Body of pancreas (tissue), 4 donors: ENCODE data around the gene SPRR3.

Experiments
- POLR2A ChIP-seq, 3 donors: fragments of 450-650 bp; IDR thresholded peaks; one replicate each; pipeline ENCODE4 v1.6.1; 2016; ENCODE audit warnings: antibody characterized with exemption in 3 of 3, mild to moderate bottlenecking in 2 of 3
- TF ChIP-seq, protein P1 (sequence below), 7 experiments: fragments of 450-650 bp in 4 of 7; fragments of 200-600 bp in 3 of 7; sonication (generic) in 3 of 7; IDR thresholded peaks; one replicate each; pipeline ENCODE4 v1.5.1; 2016 to 2019; ENCODE audit warnings: antibody characterized with exemption in 7 of 7

GRCh38 chr1:153030895-153031294, 29.3 kb downstream of the SPRR3 start, which contains the start of gene SPRR1B:
- TF ChIP-seq, protein P1, sequence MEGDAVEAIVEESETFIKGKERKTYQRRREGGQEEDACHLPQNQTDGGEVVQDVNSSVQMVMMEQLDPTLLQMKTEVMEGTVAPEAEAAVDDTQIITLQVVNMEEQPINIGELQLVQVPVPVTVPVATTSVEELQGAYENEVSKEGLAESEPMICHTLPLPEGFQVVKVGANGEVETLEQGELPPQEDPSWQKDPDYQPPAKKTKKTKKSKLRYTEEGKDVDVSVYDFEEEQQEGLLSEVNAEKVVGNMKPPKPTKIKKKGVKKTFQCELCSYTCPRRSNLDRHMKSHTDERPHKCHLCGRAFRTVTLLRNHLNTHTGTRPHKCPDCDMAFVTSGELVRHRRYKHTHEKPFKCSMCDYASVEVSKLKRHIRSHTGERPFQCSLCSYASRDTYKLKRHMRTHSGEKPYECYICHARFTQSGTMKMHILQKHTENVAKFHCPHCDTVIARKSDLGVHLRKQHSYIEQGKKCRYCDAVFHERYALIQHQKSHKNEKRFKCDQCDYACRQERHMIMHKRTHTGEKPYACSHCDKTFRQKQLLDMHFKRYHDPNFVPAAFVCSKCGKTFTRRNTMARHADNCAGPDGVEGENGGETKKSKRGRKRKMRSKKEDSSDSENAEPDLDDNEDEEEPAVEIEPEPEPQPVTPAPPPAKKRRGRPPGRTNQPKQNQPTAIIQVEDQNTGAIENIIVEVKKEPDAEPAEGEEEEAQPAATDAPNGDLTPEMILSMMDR (IDR thresholded peaks at IDR 0.05): no peak
- no peak for TF ChIP-seq POLR2A (IDR thresholded peaks at IDR 0.05)
